ENCODE measurements around the gene ALG10.

GRCh38 chr12:34033628-34034296 is 11.5 kb downstream of the ALG10 start:
- TF ChIP-seq CREB1 (CRISPR knock-in tag; IDR thresholded peaks at IDR 0.05; ENCODE audit: low read depth): no peak
- TF ChIP-seq, protein P1, sequence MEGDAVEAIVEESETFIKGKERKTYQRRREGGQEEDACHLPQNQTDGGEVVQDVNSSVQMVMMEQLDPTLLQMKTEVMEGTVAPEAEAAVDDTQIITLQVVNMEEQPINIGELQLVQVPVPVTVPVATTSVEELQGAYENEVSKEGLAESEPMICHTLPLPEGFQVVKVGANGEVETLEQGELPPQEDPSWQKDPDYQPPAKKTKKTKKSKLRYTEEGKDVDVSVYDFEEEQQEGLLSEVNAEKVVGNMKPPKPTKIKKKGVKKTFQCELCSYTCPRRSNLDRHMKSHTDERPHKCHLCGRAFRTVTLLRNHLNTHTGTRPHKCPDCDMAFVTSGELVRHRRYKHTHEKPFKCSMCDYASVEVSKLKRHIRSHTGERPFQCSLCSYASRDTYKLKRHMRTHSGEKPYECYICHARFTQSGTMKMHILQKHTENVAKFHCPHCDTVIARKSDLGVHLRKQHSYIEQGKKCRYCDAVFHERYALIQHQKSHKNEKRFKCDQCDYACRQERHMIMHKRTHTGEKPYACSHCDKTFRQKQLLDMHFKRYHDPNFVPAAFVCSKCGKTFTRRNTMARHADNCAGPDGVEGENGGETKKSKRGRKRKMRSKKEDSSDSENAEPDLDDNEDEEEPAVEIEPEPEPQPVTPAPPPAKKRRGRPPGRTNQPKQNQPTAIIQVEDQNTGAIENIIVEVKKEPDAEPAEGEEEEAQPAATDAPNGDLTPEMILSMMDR (conservative IDR thresholded peaks at IDR 0.05; ENCODE audit: low read depth in 2 of 2): no peak; a peak in 2 of 4 replicates
- TF ChIP-seq EZH2 (IDR thresholded peaks at IDR 0.05; ENCODE audit: low read depth, unreplicated experiment): no peak
- TF ChIP-seq REST (IDR thresholded peaks at IDR 0.05; ENCODE audit: unreplicated experiment): no peak
- no peak for TF ChIP-seq POLR2AphosphoS5 (IDR thresholded peaks at IDR 0.05; ENCODE audit: low read depth)
- no peak for TF ChIP-seq EZH2phosphoT487 (IDR thresholded peaks at IDR 0.05; ENCODE audit: unreplicated experiment)
- TF ChIP-seq, protein P2, sequence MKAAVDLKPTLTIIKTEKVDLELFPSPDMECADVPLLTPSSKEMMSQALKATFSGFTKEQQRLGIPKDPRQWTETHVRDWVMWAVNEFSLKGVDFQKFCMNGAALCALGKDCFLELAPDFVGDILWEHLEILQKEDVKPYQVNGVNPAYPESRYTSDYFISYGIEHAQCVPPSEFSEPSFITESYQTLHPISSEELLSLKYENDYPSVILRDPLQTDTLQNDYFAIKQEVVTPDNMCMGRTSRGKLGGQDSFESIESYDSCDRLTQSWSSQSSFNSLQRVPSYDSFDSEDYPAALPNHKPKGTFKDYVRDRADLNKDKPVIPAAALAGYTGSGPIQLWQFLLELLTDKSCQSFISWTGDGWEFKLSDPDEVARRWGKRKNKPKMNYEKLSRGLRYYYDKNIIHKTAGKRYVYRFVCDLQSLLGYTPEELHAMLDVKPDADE (IDR thresholded peaks at IDR 0.05): no peak
- TF ChIP-seq JUNB (IDR thresholded peaks at IDR 0.05; ENCODE audit: unreplicated experiment): no peak
- TF ChIP-seq ZNF331 (CRISPR knock-in tag; IDR thresholded peaks at IDR 0.05; ENCODE audit: low read depth): no peak
- TF ChIP-seq, protein P3, sequence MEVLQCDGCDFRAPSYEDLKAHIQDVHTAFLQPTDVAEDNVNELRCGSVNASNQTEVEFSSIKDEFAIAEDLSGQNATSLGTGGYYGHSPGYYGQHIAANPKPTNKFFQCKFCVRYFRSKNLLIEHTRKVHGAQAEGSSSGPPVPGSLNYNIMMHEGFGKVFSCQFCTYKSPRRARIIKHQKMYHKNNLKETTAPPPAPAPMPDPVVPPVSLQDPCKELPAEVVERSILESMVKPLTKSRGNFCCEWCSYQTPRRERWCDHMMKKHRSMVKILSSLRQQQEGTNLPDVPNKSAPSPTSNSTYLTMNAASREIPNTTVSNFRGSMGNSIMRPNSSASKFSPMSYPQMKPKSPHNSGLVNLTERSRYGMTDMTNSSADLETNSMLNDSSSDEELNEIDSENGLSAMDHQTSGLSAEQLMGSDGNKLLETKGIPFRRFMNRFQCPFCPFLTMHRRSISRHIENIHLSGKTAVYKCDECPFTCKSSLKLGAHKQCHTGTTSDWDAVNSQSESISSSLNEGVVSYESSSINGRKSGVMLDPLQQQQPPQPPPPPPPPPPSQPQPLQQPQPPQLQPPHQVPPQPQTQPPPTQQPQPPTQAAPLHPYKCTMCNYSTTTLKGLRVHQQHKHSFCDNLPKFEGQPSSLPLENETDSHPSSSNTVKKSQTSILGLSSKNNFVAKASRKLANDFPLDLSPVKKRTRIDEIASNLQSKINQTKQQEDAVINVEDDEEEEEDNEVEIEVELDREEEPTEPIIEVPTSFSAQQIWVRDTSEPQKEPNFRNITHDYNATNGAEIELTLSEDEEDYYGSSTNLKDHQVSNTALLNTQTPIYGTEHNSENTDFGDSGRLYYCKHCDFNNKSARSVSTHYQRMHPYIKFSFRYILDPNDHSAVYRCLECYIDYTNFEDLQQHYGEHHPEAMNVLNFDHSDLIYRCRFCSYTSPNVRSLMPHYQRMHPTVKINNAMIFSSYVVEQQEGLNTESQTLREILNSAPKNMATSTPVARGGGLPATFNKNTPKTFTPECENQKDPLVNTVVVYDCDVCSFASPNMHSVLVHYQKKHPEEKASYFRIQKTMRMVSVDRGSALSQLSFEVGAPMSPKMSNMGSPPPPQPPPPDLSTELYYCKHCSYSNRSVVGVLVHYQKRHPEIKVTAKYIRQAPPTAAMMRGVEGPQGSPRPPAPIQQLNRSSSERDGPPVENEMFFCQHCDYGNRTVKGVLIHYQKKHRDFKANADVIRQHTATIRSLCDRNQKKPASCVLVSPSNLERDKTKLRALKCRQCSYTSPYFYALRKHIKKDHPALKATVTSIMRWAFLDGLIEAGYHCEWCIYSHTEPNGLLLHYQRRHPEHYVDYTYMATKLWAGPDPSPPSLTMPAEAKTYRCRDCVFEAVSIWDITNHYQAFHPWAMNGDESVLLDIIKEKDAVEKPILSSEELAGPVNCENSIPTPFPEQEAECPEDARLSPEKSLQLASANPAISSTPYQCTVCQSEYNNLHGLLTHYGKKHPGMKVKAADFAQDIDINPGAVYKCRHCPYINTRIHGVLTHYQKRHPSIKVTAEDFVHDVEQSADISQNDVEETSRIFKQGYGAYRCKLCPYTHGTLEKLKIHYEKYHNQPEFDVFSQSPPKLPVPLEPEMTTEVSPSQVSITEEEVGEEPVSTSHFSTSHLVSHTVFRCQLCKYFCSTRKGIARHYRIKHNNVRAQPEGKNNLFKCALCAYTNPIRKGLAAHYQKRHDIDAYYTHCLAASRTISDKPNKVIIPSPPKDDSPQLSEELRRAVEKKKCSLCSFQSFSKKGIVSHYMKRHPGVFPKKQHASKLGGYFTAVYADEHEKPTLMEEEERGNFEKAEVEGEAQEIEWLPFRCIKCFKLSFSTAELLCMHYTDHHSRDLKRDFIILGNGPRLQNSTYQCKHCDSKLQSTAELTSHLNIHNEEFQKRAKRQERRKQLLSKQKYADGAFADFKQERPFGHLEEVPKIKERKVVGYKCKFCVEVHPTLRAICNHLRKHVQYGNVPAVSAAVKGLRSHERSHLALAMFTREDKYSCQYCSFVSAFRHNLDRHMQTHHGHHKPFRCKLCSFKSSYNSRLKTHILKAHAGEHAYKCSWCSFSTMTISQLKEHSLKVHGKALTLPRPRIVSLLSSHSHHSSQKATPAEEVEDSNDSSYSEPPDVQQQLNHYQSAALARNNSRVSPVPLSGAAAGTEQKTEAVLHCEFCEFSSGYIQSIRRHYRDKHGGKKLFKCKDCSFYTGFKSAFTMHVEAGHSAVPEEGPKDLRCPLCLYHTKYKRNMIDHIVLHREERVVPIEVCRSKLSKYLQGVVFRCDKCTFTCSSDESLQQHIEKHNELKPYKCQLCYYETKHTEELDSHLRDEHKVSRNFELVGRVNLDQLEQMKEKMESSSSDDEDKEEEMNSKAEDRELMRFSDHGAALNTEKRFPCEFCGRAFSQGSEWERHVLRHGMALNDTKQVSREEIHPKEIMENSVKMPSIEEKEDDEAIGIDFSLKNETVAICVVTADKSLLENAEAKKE (CRISPR knock-in tag; IDR thresholded peaks at IDR 0.05): no peak
- no peak for TF ChIP-seq NANOG (IDR thresholded peaks at IDR 0.05; ENCODE audit: borderline replicate concordance)
